T-helper 2 cell (primary cell): ENCODE measurements around the gene DMD.
A peak's percentile ranks its signal among the peaks of the same experiment; 100 is the strongest.

Source experiments
- DNase-seq, 5 experiments: peaks; one replicate each; pipeline versions ENCODE4 v3.0.0 to v3.0.0-alpha.2; 2012 to 2022

The DMD gene

DNA sequence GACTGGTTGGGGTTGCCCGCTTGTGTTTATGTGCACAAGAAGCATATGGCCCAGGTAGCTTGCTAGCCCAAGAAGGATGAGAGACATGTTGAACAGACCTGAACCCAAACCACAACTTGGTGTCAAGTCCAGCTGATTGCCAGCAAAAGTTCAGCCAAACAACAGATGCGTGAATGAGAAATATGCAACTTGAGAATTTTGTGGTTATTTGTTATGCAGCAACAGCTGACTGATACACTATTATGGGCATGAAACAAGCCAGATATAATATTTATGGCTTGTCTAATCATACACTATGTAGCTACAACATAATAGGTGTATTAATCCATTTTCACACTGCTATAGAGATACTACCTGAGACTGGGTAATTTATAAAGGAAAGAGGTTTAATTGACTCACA is 2073.2 kb downstream of the DMD start:
- DNase-seq, result no peak

GRCh38 chrX:31136144-31136611 is 2075.2 kb downstream of the DMD start:
- peak in 1 of 5 experiments; percentile 48 for DNase-seq

DNA sequence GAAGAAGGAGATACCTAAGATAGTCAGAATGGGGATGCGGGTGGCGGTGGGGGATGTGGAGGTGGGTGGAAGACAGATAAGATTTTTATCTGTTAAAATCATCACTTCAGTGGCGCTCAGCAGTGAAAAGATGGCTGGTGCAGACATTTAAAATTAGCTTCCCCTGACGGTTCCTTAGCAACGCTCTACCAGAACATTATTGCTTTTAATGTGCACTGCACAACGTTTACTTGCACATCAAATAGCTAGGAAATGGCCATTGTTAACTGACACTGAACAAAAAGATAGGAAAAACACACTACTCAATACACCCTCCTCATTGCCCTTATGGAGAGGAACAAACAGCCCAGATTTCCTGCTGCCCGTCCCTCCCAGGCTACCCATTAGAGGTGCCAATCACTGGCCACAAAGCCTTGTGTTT is 2078.5 kb downstream of the DMD start:
- DNase-seq, result peak in 2 of 5 experiments; percentile 1 to 83

- DNase-seq, result no peak
Measured at GRCh38 chrX:31130457-31131220, 2080.7 kb downstream of the DMD start.

DNA sequence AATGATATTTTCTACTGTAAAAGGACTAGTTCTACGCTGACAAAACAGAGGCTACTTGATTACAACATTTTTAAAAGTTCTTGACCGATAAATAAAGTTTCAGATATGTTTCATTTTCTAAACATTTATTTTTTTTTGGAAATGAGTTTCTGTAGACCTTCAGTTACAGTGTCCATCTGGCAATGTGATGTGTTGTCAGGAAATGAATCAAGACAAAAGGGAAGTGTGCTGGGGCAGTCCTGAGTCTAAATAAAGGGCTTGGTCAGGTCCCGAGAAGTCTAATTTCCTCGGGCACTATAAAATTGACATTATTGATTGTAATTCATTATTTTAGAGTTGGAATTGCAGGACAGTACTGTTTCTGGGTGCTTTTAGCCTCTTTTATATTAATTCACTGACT is 2082.5 kb downstream of the DMD start:
- DNase-seq, result no peak

DNA sequence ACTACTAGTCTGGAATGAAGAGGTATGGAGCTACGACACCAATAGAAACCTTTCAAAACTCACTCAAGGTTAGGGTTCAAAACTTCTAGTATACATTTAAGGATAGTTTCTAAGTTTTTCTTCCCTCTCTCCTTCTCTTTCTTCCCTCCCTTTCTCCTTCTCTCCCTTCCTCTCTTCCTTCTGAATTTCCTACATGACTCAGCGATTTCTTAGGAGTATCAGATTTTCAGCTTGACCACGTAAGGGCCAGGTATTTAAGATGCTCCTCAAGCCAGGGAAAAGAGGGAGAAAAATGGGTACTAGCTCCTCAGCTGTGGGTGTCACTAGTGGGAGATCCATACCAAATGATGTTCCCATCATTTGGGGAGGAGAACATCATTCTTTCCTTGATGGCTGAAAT is 2083.6 kb downstream of the DMD start:
- no peak for DNase-seq

DNA sequence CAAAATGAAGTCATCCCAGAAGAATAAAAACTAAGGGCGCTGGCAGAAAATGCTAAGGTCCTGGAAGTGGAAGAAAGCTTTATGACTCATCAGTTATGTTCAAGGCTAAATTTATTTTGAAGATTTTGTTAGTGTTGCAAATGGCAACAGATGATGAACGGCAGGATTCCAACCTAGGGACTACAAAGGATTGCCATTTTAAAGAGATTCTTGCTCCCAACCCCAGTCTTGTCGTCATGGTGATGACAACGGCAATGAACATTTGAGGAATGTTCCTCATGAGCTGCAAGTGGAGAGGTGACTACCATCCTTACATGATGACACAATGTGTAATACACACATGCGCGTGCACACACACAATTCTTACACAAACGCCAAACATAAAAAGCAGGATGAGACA is 2085.1 kb downstream of the DMD start:
- DNase-seq, result no peak

DNA sequence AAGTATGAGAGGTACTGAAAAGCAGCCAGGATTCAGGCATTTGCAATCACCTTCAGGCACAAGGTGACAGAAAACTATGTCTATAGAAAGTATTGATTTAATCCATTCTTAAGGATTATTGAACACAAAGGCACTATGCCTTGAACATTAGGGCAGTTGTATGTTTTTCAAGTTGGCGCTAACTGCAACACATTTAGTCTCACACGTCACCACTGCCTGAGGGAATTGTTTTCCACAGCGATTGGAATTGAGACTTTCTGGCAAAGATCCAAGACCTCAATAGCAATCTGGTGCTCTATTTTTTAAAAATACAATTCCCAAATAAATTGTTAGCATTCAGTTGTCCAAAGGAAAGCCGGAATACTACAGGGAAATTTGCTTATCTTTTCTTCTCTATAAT is 2086.8 kb downstream of the DMD start:
- no peak for DNase-seq

- no peak for DNase-seq
Measured at GRCh38 chrX:31123335-31123734, 2088.0 kb downstream of the DMD start.

DNA sequence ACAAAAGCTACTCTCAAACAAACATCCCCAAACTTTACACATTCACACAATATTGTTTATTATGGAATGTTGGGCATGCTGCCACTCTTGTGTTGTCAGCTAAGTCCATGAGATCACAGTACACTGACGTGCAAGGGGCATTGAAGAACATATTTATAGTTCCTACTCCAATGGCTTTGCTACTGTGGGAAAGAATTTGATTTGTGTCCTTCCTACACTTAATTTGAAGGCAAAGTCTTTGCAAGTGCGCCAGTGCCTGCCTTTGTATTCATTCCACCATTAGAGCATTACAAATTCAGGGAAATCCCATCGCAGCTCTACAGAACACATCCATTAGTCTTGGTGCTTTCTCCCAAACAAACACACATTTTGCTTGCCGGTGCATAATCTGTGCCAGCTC is 2094.1 kb downstream of the DMD start:
- DNase-seq, result no peak

DNA sequence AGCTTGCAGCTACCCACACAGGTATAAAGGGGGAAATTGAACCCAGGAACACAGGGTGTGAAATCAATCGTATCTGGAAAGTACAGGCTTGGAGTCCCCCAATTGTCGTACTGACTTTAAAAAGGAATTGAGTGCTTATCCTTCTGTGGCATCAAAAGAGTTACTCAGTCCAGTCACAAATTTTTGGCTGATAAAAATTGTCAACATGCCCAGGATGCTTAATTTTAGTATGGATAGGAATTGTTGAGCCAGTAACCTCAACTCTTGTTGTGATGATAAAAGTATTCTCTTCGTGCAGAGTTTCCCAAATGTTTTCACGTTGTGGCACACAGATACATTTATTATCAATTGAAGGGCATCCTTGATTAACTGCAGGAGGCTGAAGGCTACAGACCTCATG is 2096.0 kb downstream of the DMD start:
- DNase-seq, result no peak

- DNase-seq, result no peak
Measured at GRCh38 chrX:31114858-31115257, 2096.5 kb downstream of the DMD start.

- DNase-seq, result peak in 1 of 5 experiments; percentile 13
Measured at GRCh38 chrX:31112226-31112999, 2098.9 kb downstream of the DMD start.

GRCh38 chrX:31110657-31111056 is 2100.7 kb downstream of the DMD start:
- DNase-seq, result no peak

DNA sequence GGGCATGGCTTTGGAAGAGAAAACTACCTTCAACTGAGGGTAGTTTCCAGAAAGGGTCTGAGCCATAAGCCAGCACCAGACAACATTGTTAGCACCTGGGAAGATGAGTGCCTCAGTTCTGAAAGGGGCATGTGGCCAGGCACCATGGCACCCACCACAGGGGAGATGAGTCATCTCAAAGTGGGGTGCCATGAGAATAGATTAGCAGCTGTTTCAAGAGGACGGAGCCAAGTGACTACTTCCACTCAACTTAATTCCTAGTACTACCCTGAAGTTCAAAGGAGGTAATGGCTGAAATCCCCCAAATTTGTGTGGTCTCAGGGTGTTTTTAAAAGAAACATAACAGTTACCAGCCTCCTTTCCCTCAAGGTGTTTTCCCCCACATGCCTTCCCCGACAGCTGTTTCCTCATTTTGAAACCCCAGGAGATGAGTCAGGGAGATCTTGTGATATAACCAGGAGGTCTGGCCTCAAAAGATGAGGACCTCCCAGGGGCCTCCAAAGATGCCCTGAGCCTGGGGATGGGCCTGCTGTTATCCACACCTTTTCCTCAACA is 2111.7 kb downstream of the DMD start:
- DNase-seq, result peak in 1 of 5 experiments; percentile 77

GRCh38 chrX:31098079-31098478 is 2113.3 kb downstream of the DMD start:
- no peak for DNase-seq

DNA sequence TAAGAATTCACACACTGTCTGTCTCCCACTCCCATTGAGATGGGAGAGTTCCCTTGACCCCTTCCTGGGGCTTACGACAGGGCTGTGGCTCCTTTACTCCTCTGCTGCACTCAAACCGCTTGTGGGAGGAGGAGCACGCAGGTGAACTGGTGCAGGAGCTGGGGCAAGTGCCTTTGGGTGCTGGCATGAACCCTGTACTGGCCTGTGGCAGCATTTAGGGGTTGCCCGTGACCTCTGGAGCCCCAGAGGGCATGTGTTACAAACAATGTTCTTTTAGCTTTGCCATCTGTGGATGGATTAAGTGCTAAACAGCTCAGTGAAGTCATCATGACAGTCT is 2117.7 kb downstream of the DMD start:
- peak in 1 of 5 experiments; percentile 19 for DNase-seq

DNA sequence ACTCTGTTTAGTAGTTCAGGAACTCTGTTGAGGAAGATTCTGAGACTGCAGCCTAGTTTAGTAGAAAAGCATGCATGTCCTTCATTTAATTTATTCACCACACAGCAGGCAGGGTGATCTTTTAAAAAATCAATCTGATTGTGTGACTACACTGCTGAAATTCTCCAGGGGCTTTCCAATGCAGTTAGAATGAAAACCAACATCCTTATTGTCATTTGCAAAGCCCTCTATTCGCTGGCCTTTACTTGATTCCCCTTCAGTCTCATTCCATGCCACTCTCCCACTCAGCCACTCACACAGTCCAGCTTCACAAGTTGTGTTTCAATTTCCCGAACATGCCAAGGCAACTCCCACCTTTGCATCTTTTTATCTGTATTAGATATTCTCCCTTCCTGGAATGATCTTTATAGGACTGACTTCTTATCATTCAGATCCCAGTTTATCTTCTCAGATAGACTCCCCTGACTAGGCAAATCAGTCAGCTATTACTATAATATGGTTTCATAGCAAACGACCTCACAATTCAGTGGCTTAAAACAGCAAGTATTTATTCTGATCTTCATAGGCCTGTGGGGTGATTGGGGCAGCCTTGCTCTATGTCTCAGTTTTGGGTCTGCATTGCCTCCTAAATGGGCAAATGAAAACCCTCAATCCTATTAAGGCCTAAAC is 2118.2 kb downstream of the DMD start:
- peak in 1 of 5 experiments; percentile 46 for DNase-seq

GRCh38 chrX:31092476-31092875 is 2118.9 kb downstream of the DMD start:
- DNase-seq, result no peak

- DNase-seq, result peak in 1 of 5 experiments; percentile 24
Measured at GRCh38 chrX:31091819-31092218, 2119.5 kb downstream of the DMD start.

DNA sequence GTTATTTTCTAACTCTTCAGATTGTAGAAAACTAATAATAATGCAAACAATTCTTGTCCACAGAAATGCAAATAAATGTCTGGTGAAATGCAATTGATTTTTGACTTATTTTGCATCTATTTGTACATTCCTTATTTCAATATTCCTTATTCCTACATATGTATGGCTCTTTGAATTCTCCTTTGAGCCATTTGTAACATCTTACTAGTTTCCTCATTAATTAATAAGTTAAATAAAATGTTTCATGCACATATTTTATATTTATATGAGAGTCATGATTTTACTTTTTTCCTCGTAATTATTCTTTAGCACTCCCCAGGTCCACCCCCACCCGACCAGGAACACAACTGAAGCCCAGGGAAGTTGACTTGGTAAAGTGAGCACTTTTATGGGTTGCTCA is 2136.8 kb downstream of the DMD start:
- no peak for DNase-seq

DNA sequence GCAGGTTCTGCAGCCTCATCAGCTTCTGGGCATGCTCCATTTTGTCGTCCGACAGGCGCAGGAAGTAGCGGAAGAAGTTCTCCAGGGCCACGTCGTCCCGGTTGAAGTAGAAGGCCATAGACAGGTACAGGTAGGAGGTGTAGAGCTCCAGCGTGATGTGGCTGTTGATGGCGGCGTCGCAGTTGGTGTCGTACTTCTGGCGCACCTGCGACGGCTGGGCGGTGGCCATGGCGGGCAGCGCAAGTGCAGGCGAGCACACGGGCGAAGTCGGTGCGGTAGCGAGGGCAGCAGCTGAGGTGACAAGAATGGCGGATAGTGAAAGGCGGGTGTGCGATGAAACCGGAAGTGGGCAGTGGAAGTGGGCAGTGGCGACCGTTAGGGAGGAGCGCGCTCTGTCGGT is 2139.6 kb downstream of the DMD start, which contains the start of gene FTHL17:
FTHL17 (minus strand) TSS at position 317 of the 400 bp plus-strand sequence; CDS start at position 229, 88 bp downstream.
- DNase-seq, result no peak

DNA sequence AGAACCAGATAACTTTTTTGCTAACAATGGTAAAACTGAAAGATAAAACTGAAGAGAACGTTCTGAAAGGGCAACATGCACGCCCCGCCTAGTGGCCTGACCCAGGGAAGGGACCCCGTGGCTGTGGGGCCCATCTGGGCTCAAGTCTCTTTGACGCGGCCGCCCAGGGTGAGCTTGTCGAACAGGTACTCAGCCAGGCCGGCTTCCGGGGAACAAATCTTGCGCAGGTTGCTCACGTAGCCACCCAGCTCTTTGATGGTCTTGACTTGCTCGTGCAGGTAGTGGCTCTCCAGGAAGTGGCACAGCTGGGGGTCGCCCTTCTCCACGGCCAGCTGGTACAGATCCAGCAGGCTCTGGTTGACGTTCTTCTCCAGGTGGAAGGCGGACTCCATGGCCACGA is 2140.1 kb downstream of the DMD start:
- DNase-seq, result no peak
